Calu3 (cell line): ENCODE measurements around the gene MRPS24. TPM values are rescaled to one million over a fixed set of nuclear protein-coding genes. Genes with fewer than 3 reads are reported as not detected.
"Not testable (repeated sequence)": the region's sequence is repeated elsewhere in the genome, so short reads cannot be mapped to it uniquely, and the experiment has no call there.

Experiments used
- BruUV-seq: library from RNA; stranded (reverse); fragments of 400-500 nt; replicated peaks from 2 replicates; lab custom pipeline; 2021; lab: Mats Ljungman, UMichigan
- CTCF ChIA-PET: fragments of 300-600 bp; sonication (Branson Sonifier 250); formaldehyde crosslinking; loops from one replicate; lab custom pipeline; 2022; ENCODE audit warnings: antibody characterized with exemption; lab: Charles Lee
- DNase-seq: peaks from one replicate; pipeline ENCODE4 v3.0.0; 2022
- H3K27ac Mint-ChIP-seq: one replicate; pipeline ENCODE4 v1.8.0; 2022; ENCODE audit warnings: mixed read lengths; ENCODE audit not compliant: unreplicated experiment
- H3K27me3 Mint-ChIP-seq: one replicate; pipeline ENCODE4 v1.8.0; 2022; ENCODE audit warnings: mixed read lengths; ENCODE audit not compliant: unreplicated experiment
- H3K36me3 Mint-ChIP-seq: one replicate; pipeline ENCODE4 v1.8.0; 2022; ENCODE audit warnings: mild to moderate bottlenecking, moderate library complexity, mixed read lengths; ENCODE audit not compliant: insufficient read depth, unreplicated experiment
- H3K4me1 Mint-ChIP-seq: one replicate; pipeline ENCODE4 v1.8.0; 2022; ENCODE audit warnings: mild to moderate bottlenecking, low read depth, mixed read lengths; ENCODE audit not compliant: unreplicated experiment
- H3K4me3 Mint-ChIP-seq: one replicate; pipeline ENCODE4 v1.8.0; 2022; ENCODE audit warnings: mild to moderate bottlenecking, low read depth, moderate library complexity, mixed read lengths; ENCODE audit not compliant: unreplicated experiment
- H3K9me3 Mint-ChIP-seq: one replicate; pipeline ENCODE4 v1.8.0; 2022; ENCODE audit warnings: low read depth, mixed read lengths; ENCODE audit not compliant: unreplicated experiment
- intact Hi-C: fragments of 100-400 bp; cut with micrococcal nuclease; formaldehyde crosslinking; loops from one replicate; pipeline ENCODE4 v1.10.0; 2022; ENCODE audit not compliant: unreplicated experiment
- total RNA-seq: library from RNA; stranded (reverse); gene quantifications from 2 replicates; pipeline ENCODE4 v1.2.3, GENCODE V29; 2022
- TF ChIP-seq, protein P1 (sequence below): fragments of 200-600 bp; IDR thresholded peaks from one replicate; pipeline ENCODE4 v1.8.0; 2022; ENCODE audit warnings: antibody characterized with exemption; ENCODE audit not compliant: unreplicated experiment

Gene MRPS24
- total RNA-seq, 1 experiment from 2014 or later, result 182 TPM

DNA sequence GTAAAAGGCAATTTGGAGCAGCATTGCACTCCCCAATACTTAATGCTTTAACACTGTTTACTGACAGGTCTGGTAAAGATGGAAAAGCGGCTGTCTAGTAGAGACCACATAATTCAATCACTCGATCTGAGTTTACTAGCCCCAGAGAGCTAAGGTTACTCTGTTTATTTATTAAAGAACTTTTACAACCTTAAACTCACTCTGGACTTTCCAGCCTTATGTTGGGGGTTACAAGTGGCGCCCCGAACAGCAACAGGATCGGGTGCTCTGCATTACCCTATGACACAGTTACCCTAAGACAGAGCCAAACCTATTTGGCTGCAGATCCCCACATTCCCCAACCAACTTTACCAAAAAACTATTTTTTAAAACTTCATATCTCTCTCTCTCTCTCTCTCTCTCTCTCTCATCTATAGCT is 43.9 kb downstream of the MRPS24 start:
- Mint-ChIP-seq H3K27ac (no peak overlapping the region), H3K4me1 (peaks cover 29% of the 10 kb centered on the region), H3K4me3 (no peak overlapping the region), H3K36me3 (no peaks in the 10 kb centered on the region), H3K27me3 (no peaks in the 10 kb centered on the region), H3K9me3 (no peaks in the 10 kb centered on the region)
- intact Hi-C loops, result loop anchor here (5.0 kb wide), 1 partner anchor 83 kb away; no protein-coding TSS in a partner anchor
- BruUV-seq, result no TSS peak
- CTCF ChIA-PET, result interaction anchor here (0.9 to 1.4 kb wide), 4 partner anchors 14 to 426 kb away, joined by 3 to 5 read pairs (median 4); partner anchors contain the start of gene STK17A
- TF ChIP-seq, protein P1, sequence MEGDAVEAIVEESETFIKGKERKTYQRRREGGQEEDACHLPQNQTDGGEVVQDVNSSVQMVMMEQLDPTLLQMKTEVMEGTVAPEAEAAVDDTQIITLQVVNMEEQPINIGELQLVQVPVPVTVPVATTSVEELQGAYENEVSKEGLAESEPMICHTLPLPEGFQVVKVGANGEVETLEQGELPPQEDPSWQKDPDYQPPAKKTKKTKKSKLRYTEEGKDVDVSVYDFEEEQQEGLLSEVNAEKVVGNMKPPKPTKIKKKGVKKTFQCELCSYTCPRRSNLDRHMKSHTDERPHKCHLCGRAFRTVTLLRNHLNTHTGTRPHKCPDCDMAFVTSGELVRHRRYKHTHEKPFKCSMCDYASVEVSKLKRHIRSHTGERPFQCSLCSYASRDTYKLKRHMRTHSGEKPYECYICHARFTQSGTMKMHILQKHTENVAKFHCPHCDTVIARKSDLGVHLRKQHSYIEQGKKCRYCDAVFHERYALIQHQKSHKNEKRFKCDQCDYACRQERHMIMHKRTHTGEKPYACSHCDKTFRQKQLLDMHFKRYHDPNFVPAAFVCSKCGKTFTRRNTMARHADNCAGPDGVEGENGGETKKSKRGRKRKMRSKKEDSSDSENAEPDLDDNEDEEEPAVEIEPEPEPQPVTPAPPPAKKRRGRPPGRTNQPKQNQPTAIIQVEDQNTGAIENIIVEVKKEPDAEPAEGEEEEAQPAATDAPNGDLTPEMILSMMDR, result no peak
- no peak for DNase-seq

DNA sequence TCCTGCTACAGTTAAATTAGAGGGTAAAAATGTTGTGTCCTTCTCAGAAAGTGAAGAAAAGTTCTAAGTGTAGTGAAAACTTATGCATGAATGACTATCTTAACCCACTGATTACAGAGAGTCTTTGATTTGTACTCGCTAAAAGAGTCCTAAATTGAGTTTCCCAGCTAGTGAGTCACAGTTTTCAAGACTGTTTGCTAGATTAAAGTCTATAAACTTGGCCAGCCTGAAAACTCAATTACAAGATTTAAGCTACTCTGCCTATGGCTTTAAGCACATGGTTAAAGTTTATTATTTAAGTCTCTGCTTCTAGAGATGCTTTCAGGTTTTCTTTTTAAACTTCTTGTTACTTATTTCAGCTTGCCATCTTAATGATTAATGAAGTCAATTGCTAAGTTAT is 44.4 kb downstream of the MRPS24 start:
- no peaks in the 10 kb centered on the region for H3K27me3 Mint-ChIP-seq
- H3K36me3 Mint-ChIP-seq, result no peaks in the 10 kb centered on the region
- H3K9me3 Mint-ChIP-seq, result no peaks in the 10 kb centered on the region
- H3K4me3 Mint-ChIP-seq, result peak overlapping the region; percentile 58
- peaks cover 29% of the 10 kb centered on the region for H3K4me1 Mint-ChIP-seq
- CTCF ChIA-PET, result interaction anchor here (0.8 to 1.4 kb wide), 7 partner anchors 9 to 425 kb away, joined by 3 to 5 read pairs (median 3); partner anchors contain the start of gene STK17A
- H3K27ac Mint-ChIP-seq, result no peak overlapping the region
- no TSS peak for BruUV-seq
- intact Hi-C loops, result loop anchor here (5.0 kb wide), 1 partner anchor 83 kb away; no protein-coding TSS in a partner anchor
- TF ChIP-seq, protein P1, result no peak
- DNase-seq, result no peak

DNA sequence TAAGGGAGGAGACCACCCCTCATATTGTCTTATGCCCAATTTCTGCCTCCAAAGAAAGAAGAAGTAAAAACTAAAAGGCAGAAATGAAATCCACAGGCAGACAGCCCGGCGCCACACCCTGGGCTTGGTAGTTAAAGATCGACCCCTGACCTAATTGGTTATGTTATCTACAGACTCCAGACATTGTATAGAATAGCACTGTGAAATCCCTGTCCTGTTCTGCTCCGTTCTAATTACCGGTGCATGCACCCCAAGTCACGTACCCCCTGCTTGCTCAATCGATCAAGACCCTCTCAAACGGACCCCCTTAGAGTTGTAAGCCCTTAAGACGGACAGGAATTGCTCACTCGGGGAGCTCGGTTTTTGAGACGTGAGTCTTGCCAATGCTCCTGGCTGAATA is 44.8 kb downstream of the MRPS24 start:
- intact Hi-C loops, H3K27me3 Mint-ChIP-seq, H3K27ac Mint-ChIP-seq, H3K36me3 Mint-ChIP-seq, DNase-seq, H3K9me3 Mint-ChIP-seq, BruUV-seq: not testable (repeated sequence)
- CTCF ChIA-PET, result interaction anchor here (0.8 to 1.3 kb wide), 5 partner anchors 9 to 425 kb away, joined by 3 to 5 read pairs (median 3); no protein-coding TSS in a partner anchor
- Mint-ChIP-seq H3K4me3 (peak overlapping the region; percentile 58), H3K4me1 (peaks cover 29% of the 10 kb centered on the region)

DNA sequence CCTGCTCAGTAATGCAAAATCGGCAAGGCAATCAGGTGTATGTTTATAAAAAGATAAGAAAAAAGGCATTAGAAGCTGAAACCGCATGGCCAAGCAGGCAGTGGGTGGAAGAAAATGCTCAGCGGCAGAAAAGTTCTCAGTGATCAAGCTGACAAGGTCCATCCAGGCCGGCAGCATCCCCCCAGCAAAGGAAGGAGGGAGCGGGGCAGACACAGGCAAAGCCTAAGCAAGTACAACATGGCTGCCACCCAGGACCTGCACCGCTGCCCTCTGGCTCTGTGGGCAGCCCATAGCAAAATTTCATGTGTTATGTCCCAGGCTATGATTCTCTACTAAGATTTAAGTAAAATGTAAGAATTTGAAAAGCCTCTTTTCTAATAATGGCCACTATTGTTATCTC is 45.4 kb downstream of the MRPS24 start:
- TF ChIP-seq, protein P1, result no peak
- CTCF ChIA-PET, result interaction anchor here (1.3 kb wide), 1 partner anchor 14 kb away, joined by 5 read pairs; no protein-coding TSS in a partner anchor
- Mint-ChIP-seq H3K4me3 (no peak overlapping the region), H3K27me3 (no peaks in the 10 kb centered on the region), H3K4me1 (peaks cover 29% of the 10 kb centered on the region), H3K27ac (no peak overlapping the region), H3K9me3 (no peaks in the 10 kb centered on the region), H3K36me3 (no peaks in the 10 kb centered on the region)
- no TSS peak for BruUV-seq
- intact Hi-C loops, result no loop called here
- DNase-seq, result no peak

DNA sequence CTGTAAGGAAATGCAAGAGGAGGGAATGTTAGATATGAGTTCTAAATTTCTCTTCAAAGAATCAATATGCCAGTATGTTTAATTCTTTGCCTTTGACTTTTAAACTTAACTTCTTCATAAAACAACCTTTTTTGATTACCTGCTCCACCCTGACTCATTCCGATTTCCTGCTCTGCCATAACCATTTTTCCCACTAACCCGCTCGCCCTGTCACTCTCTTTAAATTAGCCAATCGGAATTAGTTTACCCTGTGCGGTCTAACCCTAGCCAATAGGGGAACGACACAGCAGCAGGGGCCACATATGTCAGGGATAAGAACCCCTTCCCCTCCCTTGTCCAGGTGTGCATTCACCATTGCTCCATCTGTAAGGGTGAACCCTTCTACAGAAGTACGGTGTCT is 45.9 kb downstream of the MRPS24 start:
- H3K9me3 Mint-ChIP-seq, H3K27ac Mint-ChIP-seq, DNase-seq, H3K4me3 Mint-ChIP-seq, BruUV-seq, H3K27me3 Mint-ChIP-seq, intact Hi-C loops, H3K36me3 Mint-ChIP-seq: not testable (repeated sequence)
- peaks cover 29% of the 10 kb centered on the region for H3K4me1 Mint-ChIP-seq
- CTCF ChIA-PET, result interaction anchor here (1.3 kb wide), 1 partner anchor 15 kb away, joined by 5 read pairs; no protein-coding TSS in a partner anchor

Other genes starting within 250 kb of the MRPS24 start
- gene COA1, start 140.0 kb downstream of the MRPS24 start, total RNA-seq, result 101 and 109 TPM in 2 replicates
- gene BLVRA, start 110.8 kb downstream of the MRPS24 start, total RNA-seq, result 29.8 and 36.4 TPM in 2 replicates
- gene URGCP, start 37.1 kb upstream of the MRPS24 start, total RNA-seq, result 44.1 and 48.3 TPM in 2 replicates
- 21.4 and 22.7 TPM in 2 replicates for gene UBE2D4, start 56.9 kb upstream of the MRPS24 start, total RNA-seq
- gene SPDYE1, start 128.4 kb upstream of the MRPS24 start, total RNA-seq, result not detected in 2 replicates
- gene DBNL, start 175.2 kb upstream of the MRPS24 start, total RNA-seq, result 164 and 180 TPM in 2 replicates
- 0.87 TPM in 1 of 2 replicates, not detected in the other for gene PGAM2, start 196.1 kb upstream of the MRPS24 start, total RNA-seq
- gene POLM, start 213.0 kb upstream of the MRPS24 start, total RNA-seq, result 44.2 and 57.9 TPM in 2 replicates
- gene AEBP1, start 234.8 kb upstream of the MRPS24 start, total RNA-seq, result not detected in 2 replicates